Lung (tissue), 12 donors: ENCODE results near the gene ATP11A. TPM values are rescaled to one million over a fixed set of nuclear protein-coding genes. Genes with fewer than 3 reads are reported as not detected.

ENCODE experiments used
- ATAC-seq: fragments of 200-7000 bp; cut with Tn5 transposase; one replicate; pipeline ENCODE4 v1.9.1; 2020; ENCODE audit warnings: moderate number of reproducible peaks; ENCODE audit not compliant: insufficient read depth, low FRiP score
- DNase-seq, 3 donors: peaks; one replicate each; pipeline ENCODE4 v3.0.0-alpha.2; 2013 to 2017
- H3K27ac ChIP-seq, 2 donors: one replicate each; pipeline ENCODE4 v1.5.1; 2013; ENCODE audit warnings: mild to moderate bottlenecking in 2 of 2, moderate library complexity in 2 of 2, control low read depth in 1 of 2, inconsistent platforms in 1 of 2, low read depth in 1 of 2, low read length in 1 of 2
- H3K27me3 ChIP-seq, 3 donors: one replicate each; pipeline ENCODE4 v1.5.1; 2013; ENCODE audit warnings: low read length in 2 of 3; ENCODE audit not compliant: control insufficient read depth in 3 of 3, insufficient read depth in 3 of 3
- H3K36me3 ChIP-seq, 4 donors: one replicate each; pipeline ENCODE4 v1.5.1; 2013; ENCODE audit warnings: low read length in 4 of 4, mild to moderate bottlenecking in 1 of 4, moderate library complexity in 1 of 4; ENCODE audit not compliant: control insufficient read depth in 4 of 4, insufficient read depth in 4 of 4
- H3K4me1 ChIP-seq, 5 donors: one replicate each; pipeline ENCODE4 v1.5.1; 2013; ENCODE audit warnings: low read length in 5 of 5, mild to moderate bottlenecking in 2 of 5, moderate library complexity in 1 of 5; ENCODE audit not compliant: control insufficient read depth in 5 of 5, insufficient read depth in 5 of 5
- H3K4me3 ChIP-seq: one replicate; pipeline ENCODE4 v1.5.1; 2013; ENCODE audit warnings: mild to moderate bottlenecking, control low read depth, moderate library complexity
- H3K9ac ChIP-seq, 2 donors: one replicate each; pipeline ENCODE4 v1.5.1; 2013; ENCODE audit warnings: low read length in 2 of 2, control low read depth in 1 of 2; ENCODE audit not compliant: insufficient read depth in 1 of 2
- H3K9me3 ChIP-seq, 4 donors: one replicate each; pipeline ENCODE4 v1.5.1; 2013; ENCODE audit warnings: low read length in 3 of 4, mild to moderate bottlenecking in 1 of 4, moderate library complexity in 1 of 4; ENCODE audit not compliant: control insufficient read depth in 4 of 4, insufficient read depth in 3 of 4
- CTCF ChIP-seq: IDR thresholded peaks from 2 replicates; pipeline ENCODE4 v1.5.1; 2012; ENCODE audit warnings: mild to moderate bottlenecking; ENCODE audit errors: control extremely low read depth, extremely low read depth
- WGBS, 2 donors: extraction: QIAGEN DNeasy Blood & Tissue Kit; methylation state at CpG; one replicate each; pipeline ENCODE4 v1.1.7; 2013; 5-methylcytosine and 5-hydroxymethylcytosine counted together
- polyA plus RNA-seq, 2 donors: library from polyadenylated mRNA; stranded (reverse); fragments of 200-250 nt; gene quantifications; one replicate each; pipeline ENCODE4 v1.2.1, GENCODE V29; 2013
- total RNA-seq, 2 donors: library from RNA; depleted of rRNA in 1 of 2; stranded (reverse); fragments of >200 nt in 1 of 2; gene quantifications; one replicate each; pipeline ENCODE4 v1.2.1, GENCODE V29; 2014 to 2021
- donor health status: control.
- donor health status: control.
- donor health status: Bipolar disorder and iron deficiency.
- donor health status: healthy.
- donor health status: DM: yes; HTN: yes; CAD: no.

Gene ATP11A
- total and polyA plus RNA-seq, 4 donors = 46.3 to 317 (median 162) TPM

GRCh38 chr13:112767506-112768471, 78.0 kb downstream of the ATP11A start:
- H3K36me3 ChIP-seq = peaks cover 0 to 4% (median 0%) of the 10 kb centered on the region in 4 donors
- H3K9me3 ChIP-seq = no peaks in the 10 kb centered on the region
- H3K4me1 ChIP-seq = peaks cover 0 to 24% (median 6%) of the 10 kb centered on the region in 5 donors
- H3K27me3 ChIP-seq = no peaks in the 10 kb centered on the region
- ATAC-seq = peak; percentile 54
- H3K4me3 ChIP-seq = no peak overlapping the region
- peak overlapping the region in 1 of 2 donors; percentile 57 for H3K27ac ChIP-seq
- TF ChIP-seq CTCF = no peak
- DNase-seq = no peak
- 49 to 62% methylated on average over 34 of the region's 34 CpGs for WGBS, 2 donors
- peak overlapping the region; percentile 49 to 63 for H3K9ac ChIP-seq

- TF ChIP-seq CTCF = no peak
- H3K9ac ChIP-seq = peak overlapping the region in 1 of 2 donors; percentile 63
- no peak for DNase-seq
- peaks cover 0 to 4% (median 0%) of the 10 kb centered on the region in 4 donors for H3K36me3 ChIP-seq
- H3K4me1 ChIP-seq = peaks cover 0 to 27% (median 6%) of the 10 kb centered on the region in 5 donors
- H3K9me3 ChIP-seq = no peaks in the 10 kb centered on the region
- peak; percentile 49 for ATAC-seq
- peak overlapping the region; percentile 34 to 55 for H3K27ac ChIP-seq
- H3K4me3 ChIP-seq = no peak overlapping the region
- H3K27me3 ChIP-seq = no peaks in the 10 kb centered on the region
- WGBS, 2 donors = 68 to 82% methylated on average over 25 of the region's 25 CpGs
Observed at GRCh38 chr13:112768795-112769481, 79.1 kb downstream of the ATP11A start.

- H3K27me3 ChIP-seq = no peaks in the 10 kb centered on the region
Observed at GRCh38 chr13:112769615-112770014, 79.8 kb downstream of the ATP11A start.

More at GRCh38 chr13:112769615-112770014, 79.8 kb downstream of the ATP11A start:
- DNase-seq (no peak), ATAC-seq (no peak)
- Histone ChIP-seq H3K36me3 (peaks cover 0 to 4% (median 0%) of the 10 kb centered on the region in 4 donors), H3K9me3 (no peaks in the 10 kb centered on the region), H3K4me1 (peaks cover 0 to 24% (median 6%) of the 10 kb centered on the region in 5 donors), H3K4me3 (no peak overlapping the region), H3K9ac (no peak overlapping the region), H3K27ac (peak overlapping the region; percentile 34 to 55)
- TF ChIP-seq CTCF = no peak
- WGBS, 2 donors = 73 to 88% methylated on average over 18 of the region's 18 CpGs
